ENCODE results near the gene SLC41A3.
"Not testable (repeated sequence)": the region's sequence is repeated elsewhere in the genome, so short reads cannot be mapped to it uniquely, and the experiment has no call there.

Gene SLC41A3

DNA sequence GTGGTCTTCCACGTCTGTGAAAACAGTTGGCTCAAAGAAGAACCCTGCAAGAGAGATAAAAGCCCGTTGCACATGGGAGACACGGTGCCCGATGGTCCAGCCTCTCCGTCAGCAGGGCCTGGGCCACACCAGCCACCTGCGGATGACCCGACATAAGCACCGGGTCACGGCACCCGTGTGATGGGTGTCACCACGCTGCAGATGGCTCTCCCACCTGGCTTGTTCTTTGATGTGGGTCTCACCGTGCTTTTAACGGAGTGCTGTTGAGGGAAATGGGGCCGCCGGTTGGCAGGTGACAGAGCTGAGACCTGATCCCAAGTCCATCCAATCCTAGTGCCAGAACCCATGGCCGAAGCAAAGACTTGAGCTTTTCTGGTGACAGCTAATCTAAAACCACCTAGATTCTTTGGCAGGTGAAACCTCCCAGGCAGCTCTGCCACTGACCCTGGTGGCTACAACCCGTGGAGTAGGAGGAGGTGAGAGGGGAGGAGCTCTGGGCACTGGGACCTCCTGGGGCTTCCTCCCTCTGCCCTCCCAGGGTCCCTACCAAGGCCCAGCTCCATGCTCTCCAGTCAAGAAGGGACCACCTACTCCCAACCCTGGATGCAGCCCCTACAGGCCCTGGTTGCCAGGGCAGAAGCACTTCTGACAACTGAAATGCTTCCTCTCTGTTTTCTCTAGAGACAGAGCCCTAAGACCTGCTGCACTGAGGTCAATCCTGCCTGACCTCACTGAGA, 23.4 kb upstream of the SLC41A3 start:
- DNase-seq (ENCODE audit: low read depth in 2 of 3, low spot score in 2 of 3) = no peak

DNA sequence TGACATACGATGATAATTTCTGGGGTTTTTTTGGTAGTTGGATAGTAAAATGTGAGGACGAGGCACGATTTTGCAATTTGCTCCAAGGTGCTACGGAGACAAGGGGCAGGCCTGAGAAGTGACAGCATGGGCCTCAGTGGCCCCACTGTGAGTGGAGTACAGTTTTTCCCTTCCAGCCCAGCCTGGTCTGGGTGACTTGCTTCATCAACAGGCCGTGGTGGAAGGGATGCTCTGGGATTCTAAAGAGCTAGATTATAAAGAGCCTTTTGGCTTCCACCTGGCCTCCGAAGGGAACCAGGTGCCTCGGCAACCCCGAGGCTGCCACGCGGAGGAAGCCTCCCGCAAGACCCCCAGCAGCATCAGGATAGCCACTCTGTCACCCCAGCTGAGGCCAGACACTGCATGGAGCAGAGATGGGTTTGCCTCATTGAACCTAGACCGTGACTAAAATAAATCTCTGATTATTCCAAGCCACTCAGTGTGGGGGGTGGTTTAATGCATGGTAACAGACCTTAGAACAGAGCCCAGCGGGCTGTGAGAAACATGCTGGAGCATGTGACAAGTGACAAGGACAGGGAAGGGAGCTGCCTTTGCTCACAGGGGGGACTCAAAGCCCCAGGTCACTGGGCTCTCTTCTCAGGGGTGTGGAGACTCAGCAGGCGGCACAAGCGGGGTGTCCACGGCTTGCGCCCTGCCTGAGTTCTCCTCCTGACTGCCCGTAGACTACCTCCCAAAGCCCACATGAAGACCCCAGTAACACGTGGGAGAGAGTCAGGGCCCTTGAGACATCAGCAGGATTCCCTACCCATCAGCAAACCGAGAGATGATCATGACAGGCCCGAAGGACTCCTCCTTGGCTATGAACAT, 22.6 kb upstream of the SLC41A3 start:
- DNase-seq (ENCODE audit: low read depth in 2 of 3, low spot score in 2 of 3) = no peak

DNA sequence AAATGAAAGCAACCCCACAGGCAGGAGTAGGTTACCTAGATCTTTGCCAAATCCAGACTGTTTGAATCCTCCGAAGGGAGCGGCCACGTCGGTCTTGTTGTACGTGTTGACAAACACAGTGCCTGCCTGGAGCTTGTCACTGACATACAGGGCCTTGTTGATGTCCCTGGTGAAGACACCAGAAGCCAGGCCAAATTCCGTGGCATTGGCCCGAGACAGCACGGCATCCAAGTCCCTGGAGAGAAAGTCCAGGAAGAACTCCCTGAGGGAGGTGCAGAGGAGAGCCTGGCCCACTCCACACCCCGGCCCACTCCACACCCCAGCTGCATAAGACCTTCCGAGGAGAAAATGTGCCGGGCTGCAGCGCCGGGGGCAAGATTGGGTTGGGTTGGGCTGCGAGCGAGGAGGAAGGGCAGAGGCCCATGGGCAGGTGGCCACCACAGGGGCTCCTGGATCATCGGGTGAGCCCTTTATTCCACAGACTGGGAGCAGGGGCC, 21.8 kb upstream of the SLC41A3 start:
- DNase-seq (ENCODE audit: low read depth in 2 of 3, low spot score in 2 of 3) = no peak

DNA sequence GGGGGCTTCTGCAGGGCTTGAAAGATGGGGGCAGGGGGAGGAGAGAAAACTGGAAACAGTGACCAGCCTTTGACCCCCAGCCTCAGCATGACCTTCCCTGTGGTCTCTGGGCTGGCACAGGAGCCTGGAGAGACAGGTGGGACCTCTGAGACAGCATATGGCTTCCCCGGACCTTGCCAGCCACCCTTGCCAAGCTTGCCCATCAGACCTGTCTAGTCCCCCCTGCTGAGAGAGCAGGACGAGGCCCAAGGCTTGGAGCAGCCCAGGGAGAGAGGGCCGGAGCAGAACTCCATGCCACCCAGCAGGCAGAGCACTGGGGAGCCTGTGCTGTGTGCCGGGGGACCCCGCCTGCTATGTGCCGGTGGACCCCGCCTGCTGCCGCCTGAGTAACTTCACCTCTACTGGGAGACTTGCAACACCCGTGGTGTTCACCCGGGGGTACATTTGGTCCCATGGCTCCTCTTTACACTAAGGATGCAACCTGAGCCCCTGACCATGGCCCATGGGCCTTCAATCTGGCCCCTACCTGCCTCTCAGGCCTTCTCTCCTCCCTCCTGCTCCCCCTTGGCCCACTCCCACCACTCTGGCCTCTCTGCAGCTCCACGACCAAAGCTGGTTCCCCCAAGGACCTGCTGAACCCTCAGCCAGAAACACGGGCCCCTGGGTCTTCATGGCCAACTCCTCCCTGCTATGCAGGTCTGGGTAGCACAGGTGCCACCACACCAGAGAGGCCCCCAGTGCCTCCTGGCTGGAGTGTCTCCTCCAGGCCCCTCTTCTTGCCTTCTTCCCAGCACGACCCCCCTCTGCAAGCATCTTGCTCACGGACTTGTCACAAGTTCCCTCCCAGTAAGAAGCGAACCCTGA, 21.1 kb upstream of the SLC41A3 start:
- no peak for DNase-seq (ENCODE audit: low read depth in 2 of 3, low spot score in 2 of 3)

DNA sequence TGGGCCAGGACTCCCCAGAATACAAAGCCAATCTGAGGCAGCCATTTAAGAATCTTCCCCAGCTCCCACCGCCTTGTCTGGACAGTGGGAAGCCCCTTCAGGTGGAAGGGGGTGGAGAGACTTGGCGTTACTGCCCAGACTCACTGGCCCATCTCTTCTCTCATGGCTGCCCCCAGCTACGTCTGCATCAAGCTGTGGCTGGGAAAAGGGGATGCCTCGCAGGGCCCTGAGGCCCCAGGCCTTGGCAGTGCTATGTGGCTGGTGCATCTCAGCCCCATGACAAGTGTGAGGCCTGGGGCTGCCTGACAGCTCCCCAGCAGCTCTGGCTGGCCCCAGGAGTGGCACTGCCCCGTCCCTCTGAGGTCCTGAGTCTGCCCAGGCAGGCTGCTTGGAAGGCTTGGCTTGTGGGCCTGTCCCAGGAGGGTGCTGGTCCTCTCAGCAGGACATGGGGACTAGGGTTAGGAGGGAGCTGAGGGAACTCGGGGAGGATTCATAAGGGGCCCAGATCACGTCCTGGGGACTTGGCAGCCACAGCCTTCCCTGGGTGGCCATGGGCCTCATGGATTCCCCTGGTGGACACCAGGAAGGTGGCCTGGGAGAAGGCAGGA, 20.2 kb upstream of the SLC41A3 start:
- no peak for DNase-seq (ENCODE audit: low read depth in 2 of 3, low spot score in 2 of 3)

DNA sequence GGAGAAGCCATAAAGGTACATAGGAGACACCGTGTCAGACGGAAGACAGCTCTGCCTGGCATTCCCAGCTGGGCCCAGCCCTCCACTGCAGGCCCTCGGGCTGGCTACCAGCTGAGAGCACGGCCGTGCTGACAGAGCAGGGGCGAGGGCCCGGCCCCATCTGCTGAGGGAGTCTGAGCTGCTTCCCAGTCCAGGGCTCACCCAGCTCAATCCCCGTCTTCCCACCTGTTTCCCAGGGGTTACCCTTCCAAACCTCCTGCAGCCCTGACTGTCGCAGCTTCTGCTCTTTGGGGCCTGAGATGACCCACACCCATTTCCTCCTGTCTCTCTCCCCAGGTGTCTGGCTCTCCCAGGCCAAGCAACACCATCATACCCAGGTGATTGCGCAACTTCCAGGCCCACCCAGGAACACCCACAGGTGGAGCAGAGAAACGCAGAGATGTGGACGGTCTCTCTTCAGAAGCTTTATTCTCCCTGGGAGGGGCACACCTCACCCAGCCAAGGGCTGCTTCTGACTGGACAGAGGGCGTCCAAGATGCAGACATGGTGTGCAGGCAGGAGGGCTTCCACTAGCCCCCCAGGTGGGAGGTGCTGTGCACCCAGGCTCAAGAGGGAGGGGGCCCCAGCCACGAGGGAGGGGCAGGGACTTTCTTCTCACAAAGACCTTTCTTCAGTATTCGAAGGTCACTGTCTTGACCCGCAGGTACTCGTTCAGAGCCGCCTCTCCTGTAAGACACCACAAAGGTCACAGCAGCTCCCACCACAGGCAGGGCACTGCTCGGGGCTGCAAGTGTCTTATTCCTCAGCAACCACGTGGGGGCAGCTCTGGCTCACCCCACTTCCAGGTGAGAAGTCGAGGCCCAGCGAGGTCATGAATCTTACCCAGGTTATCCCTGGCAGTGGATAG, 19.4 kb upstream of the SLC41A3 start:
- DNase-seq (ENCODE audit: low read depth in 2 of 3, low spot score in 2 of 3) = no peak

DNA sequence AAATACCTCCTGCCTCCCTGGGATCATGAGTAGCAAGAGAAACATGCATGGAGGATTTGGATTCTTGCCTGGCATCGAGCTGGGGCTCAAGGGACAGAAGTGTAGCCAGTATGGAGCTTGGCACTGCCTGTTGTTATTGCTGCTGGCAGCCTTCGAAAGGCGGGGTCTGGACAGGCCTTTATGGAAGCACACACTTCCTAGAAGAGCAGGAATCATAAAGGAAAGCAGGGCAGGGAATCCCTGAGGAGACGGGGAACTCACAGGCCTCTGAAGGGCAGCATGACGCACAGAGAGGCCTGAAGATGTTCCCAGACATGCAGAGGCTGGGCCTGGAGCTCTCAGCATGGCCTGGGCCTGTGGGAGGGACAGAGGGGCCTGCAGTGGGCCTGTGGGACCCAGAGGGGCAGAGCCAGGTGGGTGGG, 18.6 kb upstream of the SLC41A3 start:
- no peak for DNase-seq (ENCODE audit: low read depth in 2 of 3, low spot score in 2 of 3)

DNA sequence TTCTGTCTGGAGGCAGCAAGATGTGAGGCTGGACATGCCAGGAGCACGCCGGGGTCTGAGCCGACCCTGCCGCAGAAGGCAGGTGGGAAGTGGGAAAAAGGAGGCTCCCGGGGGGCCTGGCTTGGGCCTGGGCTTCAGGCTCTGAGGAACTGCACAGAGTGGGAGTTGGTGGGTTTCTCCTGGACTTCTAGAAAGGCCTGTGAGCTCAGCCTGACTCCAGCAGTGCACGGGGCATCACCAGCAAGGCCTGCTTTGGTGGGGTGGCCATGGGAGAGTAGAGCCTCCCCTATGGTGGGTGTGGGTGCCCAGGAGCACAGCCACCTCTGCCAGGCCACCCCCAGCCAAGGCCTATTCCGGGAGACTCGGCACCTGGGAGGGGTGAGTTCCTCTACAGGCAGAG, 18.1 kb upstream of the SLC41A3 start:
- no peak for DNase-seq (ENCODE audit: low read depth in 2 of 3, low spot score in 2 of 3)

DNA sequence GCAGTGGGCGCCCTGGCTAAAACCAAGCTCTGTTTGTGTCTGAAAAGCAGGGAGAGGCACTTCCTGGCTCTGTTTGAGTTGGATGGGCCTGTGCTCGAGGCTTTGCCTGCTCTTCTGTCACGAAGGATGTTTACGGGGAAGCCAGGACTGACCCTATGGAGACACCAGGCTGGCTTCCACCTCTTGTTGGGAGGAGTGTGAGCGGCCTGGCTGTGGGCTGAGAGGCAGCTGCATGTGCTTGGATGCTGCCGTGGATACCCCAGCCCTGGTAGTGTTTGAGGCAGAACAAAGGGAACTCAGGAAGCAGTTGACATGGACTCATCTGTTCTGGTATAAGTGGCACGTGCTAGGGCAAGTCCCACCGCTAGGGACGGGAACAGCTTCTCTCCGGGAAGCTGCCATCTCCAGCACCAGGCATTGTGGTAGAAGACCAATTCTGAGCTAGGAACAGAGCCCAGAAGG, 17.6 kb upstream of the SLC41A3 start:
- no peak for DNase-seq (ENCODE audit: low read depth in 2 of 3, low spot score in 2 of 3)

DNA sequence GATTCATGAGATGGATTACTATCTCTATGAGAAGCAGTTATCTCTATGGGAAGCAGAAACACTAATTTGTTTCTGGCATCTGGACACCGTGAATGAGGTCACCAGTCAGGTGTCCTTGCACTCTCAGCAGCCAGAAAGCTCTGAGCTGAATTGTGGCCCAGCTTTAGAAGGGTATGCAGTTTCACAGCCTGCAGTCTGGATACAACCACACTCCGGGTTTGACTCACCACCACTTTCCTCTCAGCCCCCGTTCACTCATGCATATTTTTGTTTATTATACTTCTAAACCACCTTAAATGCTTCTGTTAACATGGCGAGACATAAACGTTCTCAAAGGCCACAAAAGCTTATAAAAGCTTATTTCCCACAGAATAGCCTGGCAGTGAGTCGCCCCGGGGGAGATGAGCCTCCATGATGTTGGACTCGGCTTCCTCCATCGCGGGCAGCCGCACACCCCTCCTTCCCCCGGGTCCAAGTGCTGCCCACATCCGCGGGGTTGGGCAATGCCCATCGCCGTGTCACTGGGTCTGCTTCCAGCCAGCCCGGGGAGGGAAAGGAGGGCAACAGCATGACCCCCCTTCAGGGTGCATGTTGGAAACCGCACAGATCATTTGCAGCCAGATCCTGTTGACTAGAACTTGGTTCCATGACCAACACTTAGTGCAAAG, 16.8 kb upstream of the SLC41A3 start:
- DNase-seq (ENCODE audit: low read depth in 2 of 3, low spot score in 2 of 3) = no peak

DNA sequence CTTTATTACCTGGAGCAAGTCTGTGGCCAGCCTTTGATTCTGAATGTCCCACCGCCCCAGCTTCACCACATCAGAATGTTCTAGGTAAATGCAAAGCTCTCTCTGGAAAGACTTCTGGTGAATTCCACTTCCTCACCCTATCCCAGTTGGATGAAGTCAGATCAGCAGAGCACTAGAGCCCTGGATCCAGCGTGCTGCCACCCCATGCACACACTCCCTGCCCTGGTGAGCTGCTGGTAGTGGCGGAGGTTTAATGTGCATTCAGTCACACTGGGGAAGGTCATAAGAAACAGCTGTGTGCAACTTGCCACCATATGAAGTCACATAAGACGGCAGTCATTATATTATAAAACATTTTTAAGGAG, 16.3 kb upstream of the SLC41A3 start:
- DNase-seq (ENCODE audit: low read depth in 2 of 3, low spot score in 2 of 3) = no peak

DNA sequence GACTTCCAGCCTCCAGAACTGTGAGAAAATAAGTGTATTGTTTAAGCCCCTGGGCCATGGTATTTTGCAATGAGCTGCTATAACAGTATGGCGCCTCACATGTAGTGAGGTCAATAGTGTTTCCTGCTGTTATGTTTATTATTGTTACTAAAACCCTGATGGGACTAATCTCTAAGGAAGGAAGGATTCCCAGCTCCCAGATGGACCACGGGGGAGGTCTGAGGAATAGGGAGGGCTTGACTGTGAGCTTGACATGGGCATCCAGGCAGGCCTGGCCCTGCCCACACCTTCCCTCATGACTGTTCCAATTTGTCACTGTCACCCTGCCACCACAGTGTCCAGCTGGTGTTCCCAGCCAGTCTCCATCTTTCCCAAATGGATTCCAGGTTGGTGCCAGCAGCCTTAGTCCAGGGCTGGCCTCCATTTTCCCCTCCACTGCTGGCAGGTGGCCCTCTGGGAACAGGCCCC, 14.5 kb upstream of the SLC41A3 start:
- no peak for DNase-seq (ENCODE audit: low read depth in 2 of 3, low spot score in 2 of 3)

DNA sequence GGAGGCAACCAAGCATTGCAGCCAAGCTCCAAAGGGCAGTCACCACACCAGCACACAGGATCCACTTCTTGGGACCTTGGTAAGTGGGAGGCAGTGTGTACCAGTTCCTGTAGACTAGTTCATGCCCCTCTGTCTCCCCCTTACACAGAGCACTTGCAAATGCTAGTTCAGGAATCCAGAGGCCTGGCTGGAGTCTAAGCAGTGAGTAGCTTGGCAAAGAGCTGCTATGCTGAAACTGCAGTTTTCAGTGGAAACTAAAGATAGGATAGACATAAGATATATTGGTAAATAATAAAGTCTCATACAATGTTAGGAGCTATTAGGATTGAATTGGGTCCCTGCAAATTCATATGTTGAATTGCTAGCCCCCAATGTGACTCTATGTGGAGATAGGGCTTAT, 13.9 kb upstream of the SLC41A3 start:
- no peak for DNase-seq (ENCODE audit: low read depth in 2 of 3, low spot score in 2 of 3)

DNA sequence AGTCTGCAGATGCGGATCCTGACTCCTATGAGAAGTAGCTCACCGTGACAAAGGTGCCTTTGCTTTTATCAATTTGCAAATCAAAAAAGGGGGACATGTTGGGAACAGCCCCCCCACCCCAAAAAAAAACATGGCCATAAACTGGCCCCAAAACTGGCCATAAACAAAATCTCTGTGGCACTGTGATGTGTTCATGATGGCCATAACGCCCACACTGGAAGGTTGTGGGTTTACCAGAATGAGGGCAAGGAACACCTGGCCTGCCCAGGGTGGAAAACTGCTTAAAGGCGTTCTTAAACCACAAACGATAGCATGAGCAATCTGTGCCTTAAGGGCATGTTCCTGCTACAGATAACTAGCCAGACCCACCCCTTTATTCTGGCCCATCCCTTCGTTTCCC, 12.3 kb upstream of the SLC41A3 start:
- DNase-seq (ENCODE audit: low read depth in 2 of 3, low spot score in 2 of 3) = not testable (repeated sequence)

DNA sequence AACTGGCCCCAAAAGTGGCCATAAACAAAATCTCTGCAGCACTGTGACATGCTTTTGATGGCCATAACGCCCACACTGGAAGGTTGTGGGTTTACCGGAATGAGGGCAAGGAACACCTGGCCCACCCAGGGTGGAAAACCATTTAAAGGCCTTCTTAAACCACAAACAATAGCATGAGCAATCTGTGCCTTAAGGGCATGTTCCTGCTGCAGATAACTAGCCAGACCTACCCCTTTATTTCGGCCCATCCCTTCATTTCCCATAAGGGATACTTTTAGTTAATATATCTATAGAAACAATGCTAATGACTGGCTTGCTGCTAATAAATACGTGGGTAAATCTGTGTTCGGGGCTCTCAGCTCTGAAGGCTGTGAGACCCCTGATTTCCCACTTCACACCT, 8.2 kb upstream of the SLC41A3 start:
- DNase-seq (ENCODE audit: low read depth in 2 of 3, low spot score in 2 of 3) = not testable (repeated sequence)

DNA sequence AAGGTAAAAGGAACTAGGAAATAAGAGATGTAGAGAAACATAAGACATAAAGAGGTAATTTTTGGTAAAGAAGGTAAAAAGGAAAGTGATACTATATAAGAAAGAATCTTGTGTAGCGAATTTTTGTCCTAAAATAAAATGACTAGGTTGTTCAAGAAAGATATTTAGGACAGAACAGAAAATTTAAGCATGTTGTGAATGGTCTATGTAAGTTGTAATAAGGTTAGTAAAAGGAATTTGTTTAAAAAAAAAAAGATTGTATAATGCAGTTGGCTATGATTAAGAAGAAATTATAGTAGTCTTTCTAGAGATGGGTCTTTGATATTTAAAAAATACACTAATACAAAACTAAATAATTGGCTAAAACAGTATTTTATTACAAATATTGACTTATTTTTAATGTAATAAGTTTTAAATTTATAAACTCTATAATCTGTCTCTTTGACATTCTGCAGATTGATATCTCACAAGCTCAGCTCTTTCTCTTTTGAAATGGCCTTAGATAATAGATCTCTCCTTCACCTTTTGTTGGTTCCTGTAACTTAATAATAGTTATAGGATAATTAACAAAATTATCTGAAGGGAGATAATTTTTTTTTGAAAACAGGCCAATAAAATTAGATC, 3.7 kb upstream of the SLC41A3 start:
- DNase-seq (ENCODE audit: low read depth in 2 of 3, low spot score in 2 of 3) = no peak

DNA sequence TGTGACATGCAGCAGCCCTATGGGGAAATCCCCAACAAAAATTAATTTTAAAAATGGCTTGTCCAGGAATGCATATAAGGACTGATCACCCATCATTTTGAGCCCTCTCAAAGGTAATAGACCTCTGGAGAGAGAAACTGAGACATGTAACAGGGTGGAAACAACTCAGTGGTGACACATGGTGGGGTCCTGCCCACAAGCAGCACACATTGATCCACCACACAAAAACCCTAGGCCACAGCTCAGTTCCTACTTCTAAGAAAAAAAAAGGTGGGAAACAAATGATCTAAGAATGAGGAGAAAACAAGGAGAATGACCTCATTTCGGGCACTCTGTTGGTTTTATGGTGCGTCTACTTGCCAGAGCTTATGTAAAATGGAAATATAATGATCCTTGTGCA, 1.9 kb upstream of the SLC41A3 start:
- no peak for DNase-seq (ENCODE audit: low read depth in 2 of 3, low spot score in 2 of 3)

DNA sequence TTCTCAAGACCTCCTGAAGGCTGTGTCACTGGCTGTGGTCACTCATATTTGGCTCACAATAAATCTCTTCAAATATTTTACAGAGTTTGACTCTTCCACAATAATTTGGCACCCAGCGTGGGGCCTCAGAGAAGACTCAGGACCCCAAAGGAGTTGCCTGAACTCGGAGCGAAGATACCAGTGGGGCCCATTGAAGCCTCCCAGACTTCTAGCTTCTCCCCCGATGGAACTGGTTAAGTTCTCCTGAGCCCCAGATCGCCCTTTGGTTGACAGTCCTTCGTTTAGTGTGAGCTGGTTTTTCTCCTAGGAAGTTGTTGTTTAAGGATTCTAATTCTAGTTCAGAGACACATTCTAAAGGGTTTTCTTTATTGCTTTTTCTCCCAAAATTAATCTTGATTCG, 1.4 kb upstream of the SLC41A3 start:
- no peak for DNase-seq (ENCODE audit: low read depth in 2 of 3, low spot score in 2 of 3)

DNA sequence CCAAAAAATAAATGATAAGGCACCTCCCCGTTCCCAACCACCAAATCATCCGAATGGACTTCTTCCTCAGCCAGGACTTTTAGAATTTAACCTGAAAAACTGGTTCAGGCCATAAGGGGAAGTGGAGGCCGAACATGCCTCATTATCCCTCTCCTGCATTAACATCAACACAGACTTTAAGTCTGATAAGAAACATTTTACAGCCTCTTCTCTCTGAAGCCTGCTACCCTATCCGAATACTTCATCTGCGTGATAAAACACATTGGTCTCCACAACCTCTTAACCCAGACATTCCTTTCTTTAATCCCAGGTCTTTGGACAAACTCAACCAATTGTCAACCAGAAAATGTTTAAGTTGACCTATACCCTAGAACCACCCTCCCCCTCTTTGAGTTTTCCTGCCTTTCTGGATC, 850 bp upstream of the SLC41A3 start:
- DNase-seq (ENCODE audit: low read depth in 2 of 3, low spot score in 2 of 3) = no peak

Measured in activated CD8-positive, alpha-beta memory T cell treated with anti-CD3 and anti-CD28 coated beads for 48 hours (primary cell).